VCaP (cell line): Measurements from ENCODE around the gene PCSK5.

Experiments
- H3K27ac ChIP-seq: fragments of 450-650 bp; 2 replicates; pipeline ENCODE4 v1.5.1; 2017
- CTCF ChIP-seq: fragments of 450-650 bp; conservative IDR thresholded peaks from 2 replicates; pipeline ENCODE4 v1.5.1; 2017; ENCODE audit warnings: mild to moderate bottlenecking, moderate library complexity

PCSK5 gene

DNA sequence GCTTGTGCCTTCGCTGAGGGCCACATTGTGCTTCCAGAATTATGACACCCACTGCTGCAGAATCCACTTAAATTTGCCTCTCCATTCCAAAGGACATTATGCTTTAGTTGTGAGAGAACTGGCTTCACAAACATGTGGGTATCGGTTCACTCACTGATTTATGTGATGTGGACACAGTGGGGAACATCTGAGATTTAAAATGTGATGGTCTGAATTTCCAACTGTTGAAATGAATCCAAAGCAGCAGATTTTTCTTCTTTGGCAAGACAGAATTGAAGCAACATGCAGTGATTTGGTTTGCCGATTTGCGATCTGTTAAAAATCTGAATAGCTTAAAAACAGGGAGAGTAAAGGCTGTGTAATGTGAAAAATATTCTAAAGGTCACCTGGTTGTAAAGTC lies 20.3 kb downstream of the PCSK5 start:
- H3K27ac ChIP-seq = no peak overlapping the region
- TF ChIP-seq CTCF = no peak

DNA sequence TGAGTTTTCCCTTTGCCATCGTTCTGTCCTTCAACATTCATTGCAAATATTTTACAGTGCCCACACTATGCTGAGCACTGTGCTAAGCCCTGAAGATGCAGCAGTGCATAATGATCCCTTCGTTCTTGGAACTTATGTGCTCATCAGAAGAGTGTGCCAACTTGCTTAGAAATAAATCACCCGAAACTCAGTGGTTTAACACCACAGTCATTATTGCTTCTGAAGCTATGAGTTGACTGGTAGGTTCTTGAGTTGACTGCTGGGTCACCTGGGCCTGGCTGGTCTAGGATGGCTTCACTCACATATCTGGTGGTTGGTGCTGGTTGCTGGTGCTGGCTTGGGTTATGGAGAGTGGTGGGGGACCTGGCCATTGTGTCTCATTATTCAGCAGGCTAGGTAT lies 20.9 kb downstream of the PCSK5 start:
- no peak overlapping the region for H3K27ac ChIP-seq
- TF ChIP-seq CTCF = no peak

DNA sequence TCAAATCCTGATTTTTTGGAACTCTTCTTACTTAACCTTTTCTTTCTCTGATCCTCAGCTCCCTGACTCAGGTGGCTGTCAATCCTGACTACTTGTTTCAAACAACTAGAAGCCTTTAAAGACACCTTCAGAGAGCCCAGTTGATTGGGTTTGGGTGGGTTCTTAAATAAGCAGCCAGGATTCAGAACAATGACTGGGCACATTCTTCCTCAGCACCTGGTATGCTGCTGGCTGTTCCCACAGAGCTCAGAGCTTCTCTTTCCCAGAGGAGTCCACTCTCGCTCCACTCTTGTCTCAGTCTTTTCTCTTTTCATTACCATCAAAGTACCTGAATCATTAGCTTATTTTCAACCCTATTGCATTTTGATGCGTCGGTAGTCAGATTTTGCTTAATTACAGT lies 22.5 kb downstream of the PCSK5 start:
- H3K27ac ChIP-seq = no peak overlapping the region
- TF ChIP-seq CTCF = no peak

DNA sequence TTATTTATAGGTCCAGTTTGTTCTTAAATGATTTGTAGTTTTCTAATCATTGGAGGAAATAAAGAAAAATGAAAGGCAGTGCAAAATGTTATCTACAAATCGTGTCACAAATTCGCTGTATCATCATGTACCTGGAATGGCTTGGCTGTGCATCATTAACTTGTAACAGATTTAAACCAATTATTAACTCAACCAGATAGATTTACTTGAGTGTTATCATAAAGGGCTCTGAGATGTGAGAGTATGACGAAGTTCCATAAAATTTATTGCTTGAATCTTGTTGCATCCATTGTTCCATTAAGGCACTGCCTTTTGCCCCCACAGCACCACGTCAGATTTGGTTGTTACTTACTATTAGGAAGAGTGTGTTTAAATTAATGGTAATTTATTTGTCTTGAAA lies 23.5 kb downstream of the PCSK5 start:
- TF ChIP-seq CTCF = no peak
- no peak overlapping the region for H3K27ac ChIP-seq

DNA sequence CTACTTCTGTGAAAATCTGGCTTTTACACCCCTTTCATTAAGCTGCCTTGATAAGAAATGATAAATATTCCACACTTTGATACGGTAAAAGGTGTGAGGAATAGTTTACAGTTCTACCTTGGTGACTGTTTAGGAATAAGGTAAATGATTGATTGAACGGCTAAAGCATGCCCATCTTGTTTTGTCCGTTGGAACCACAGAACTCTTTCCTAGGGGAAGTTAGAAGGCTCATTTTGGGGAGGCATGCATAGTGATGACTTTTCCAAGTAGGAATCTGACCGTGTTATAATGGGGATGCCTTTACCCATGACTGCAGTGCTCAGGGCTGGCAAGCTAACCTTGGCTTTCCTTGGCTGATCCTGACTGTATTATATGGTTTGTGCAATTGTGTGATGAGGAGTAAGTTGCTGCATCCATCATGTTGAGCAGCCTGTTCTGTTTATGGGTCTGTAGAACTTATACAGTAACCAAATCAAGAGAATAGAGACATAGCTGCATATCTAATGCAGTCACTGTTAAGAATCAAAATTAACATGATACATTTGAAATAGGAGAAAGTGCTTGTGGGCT lies 24.5 kb downstream of the PCSK5 start:
- H3K27ac ChIP-seq = no peak overlapping the region
- TF ChIP-seq CTCF = no peak

- no peak for TF ChIP-seq CTCF
Measured at GRCh38 chr9:75918154-75918553, 27.7 kb downstream of the PCSK5 start.

DNA sequence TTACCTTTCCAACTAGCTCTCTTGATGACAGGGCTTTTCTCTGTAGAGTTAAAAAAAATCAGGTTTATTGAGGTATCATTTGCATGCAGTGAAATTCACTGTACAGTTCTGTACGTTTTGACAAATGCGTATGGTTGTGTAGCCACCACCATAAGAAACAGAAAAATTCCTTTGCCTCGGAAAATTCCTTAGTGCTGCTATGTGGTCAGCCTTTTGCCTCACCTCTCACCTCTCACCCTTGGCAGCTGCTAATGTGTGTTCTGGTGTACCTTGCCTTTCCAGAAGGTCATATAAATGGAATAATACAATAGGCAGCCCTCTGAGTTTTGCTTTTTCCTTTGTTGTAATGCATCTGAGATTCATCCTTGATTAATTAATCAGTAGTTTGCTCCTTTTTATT lies 28.4 kb downstream of the PCSK5 start:
- H3K27ac ChIP-seq = no peak overlapping the region
- TF ChIP-seq CTCF = no peak

More at GRCh38 chr9:75918154-75918553, 27.7 kb downstream of the PCSK5 start:
- H3K27ac ChIP-seq = no peak overlapping the region
